Measurements from ENCODE around the gene S100A7. TPM values are rescaled to one million over a fixed set of nuclear protein-coding genes. Genes with fewer than 3 reads are reported as not detected.

Gene S100A7
- not detected for total RNA-seq

- H3K4me3 ChIP-seq (ENCODE audit: low read length): no peak within 1 kb of the TSS
- H3K4me1 ChIP-seq (ENCODE audit: insufficient read depth, low read length): peaks cover under 1% of the 10 kb centered on the region
- no peaks in the 10 kb centered on the region for H3K27me3 ChIP-seq (ENCODE audit: insufficient read depth, low read length)
- H3K9me3 ChIP-seq (ENCODE audit: low read depth, low read length): no peaks in the 10 kb centered on the region
Measured at GRCh38 chr1:153460551-153460950, at the start of gene S100A7. S100A7 (minus strand) TSS chr1:153460651; CDS start chr1:153459013, 1,638 bp downstream.

DNA sequence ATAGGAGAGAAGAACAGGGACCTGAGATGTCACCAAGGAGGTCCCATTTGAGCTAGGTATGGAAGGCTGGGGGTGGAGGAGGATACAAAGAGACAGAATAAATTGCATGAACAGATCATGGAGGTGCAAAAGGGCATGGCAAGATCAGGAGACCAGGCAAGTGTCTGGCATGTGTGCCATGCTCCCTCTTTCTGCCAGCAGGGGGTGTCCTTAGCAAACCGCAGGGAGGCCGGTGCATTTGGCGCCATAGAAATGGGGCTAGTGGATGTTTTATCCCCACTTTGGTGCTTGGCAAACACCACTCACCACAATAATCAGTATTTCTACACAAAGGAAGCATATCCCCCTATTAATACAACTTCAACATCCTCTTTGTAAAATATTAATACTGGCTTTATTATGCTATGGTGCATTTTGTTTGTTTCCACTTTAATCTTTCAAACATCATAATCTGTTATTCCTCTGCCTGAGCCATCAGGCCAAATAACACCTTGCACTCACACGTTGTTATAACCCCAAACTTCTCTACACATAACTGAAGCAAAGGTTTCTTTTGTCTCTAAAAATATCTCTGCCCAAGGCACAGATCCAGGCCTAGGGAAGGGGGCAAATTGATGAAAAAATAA is 49.4 kb upstream of the S100A7 start:
- Histone ChIP-seq H3K4me1 (ENCODE audit: insufficient read depth, low read length) (peaks cover 27% of the 10 kb centered on the region), H3K4me3 (ENCODE audit: low read length) (no peak overlapping the region), H3K27me3 (ENCODE audit: insufficient read depth, low read length) (no peaks in the 10 kb centered on the region), H3K9me3 (ENCODE audit: low read depth, low read length) (no peaks in the 10 kb centered on the region)

DNA sequence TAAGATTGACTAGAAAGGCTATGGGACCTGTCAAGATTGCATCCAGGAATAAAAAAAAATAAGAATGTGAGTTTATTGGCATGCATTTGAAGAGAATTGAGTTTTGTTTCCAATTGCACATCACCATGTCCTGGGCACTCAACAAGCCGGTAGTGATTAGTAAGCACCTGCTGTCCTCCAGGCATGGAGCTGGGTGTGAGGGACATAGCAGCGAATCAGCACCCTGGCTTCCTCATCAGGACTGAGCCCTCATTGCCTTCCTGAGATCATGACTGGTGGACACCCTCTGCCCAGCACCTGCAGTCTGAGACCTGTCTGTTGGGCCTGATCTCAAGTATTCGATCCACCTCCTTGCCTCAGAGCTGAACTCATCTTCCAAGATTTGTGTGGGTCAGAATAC is 48.6 kb upstream of the S100A7 start:
- peaks cover 19% of the 10 kb centered on the region for H3K4me1 ChIP-seq (ENCODE audit: insufficient read depth, low read length)
- no peak overlapping the region for H3K4me3 ChIP-seq (ENCODE audit: low read length)
- no peaks in the 10 kb centered on the region for H3K9me3 ChIP-seq (ENCODE audit: low read depth, low read length)
- no peaks in the 10 kb centered on the region for H3K27me3 ChIP-seq (ENCODE audit: insufficient read depth, low read length)

- Histone ChIP-seq H3K4me1 (ENCODE audit: insufficient read depth, low read length) (peaks cover 9% of the 10 kb centered on the region), H3K27me3 (ENCODE audit: insufficient read depth, low read length) (no peaks in the 10 kb centered on the region), H3K4me3 (ENCODE audit: low read length) (no peak overlapping the region), H3K9me3 (ENCODE audit: low read depth, low read length) (no peaks in the 10 kb centered on the region)
Measured at GRCh38 chr1:153507926-153508583, 47.6 kb upstream of the S100A7 start.

DNA sequence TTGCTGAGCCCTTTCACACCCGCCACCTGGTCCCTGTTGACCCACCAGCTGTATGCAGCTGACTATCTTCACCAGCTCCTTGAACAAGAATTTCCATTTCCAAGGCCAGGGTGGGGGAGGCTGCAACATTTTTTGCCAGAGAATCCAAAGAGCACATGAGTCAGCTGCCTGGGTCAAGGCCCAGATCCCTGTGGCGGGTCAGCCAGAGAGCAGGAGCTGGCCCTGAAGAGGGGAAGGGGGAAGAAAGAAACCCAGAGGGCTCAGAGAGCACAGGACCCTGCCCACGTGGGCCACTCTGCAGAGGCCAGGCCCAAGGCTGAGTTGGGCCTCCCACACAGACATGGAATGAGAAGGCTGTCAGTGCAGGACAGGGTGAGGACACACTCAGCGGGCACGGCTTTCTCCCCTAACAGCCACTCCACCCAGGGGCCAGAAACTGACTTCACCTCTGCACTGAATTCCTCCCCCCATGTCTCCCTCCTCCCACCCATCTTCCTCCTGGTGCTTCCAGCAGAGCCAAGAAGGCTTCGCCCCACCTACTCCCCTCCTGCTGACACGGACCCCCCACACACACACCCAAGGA is 46.5 kb upstream of the S100A7 start:
- Histone ChIP-seq H3K4me3 (ENCODE audit: low read length) (no peak overlapping the region), H3K9me3 (ENCODE audit: low read depth, low read length) (no peaks in the 10 kb centered on the region), H3K27me3 (ENCODE audit: insufficient read depth, low read length) (no peaks in the 10 kb centered on the region), H3K4me1 (ENCODE audit: insufficient read depth, low read length) (peaks cover 4% of the 10 kb centered on the region)

GRCh38 chr1:153506386-153506785 is 45.9 kb upstream of the S100A7 start:
- Histone ChIP-seq H3K4me1 (ENCODE audit: insufficient read depth, low read length) (peaks cover 4% of the 10 kb centered on the region), H3K4me3 (ENCODE audit: low read length) (no peak overlapping the region), H3K27me3 (ENCODE audit: insufficient read depth, low read length) (no peaks in the 10 kb centered on the region), H3K9me3 (ENCODE audit: low read depth, low read length) (no peaks in the 10 kb centered on the region)

- H3K4me3 ChIP-seq (ENCODE audit: low read length): no peak overlapping the region
- no peaks in the 10 kb centered on the region for H3K9me3 ChIP-seq (ENCODE audit: low read depth, low read length)
- no peaks in the 10 kb centered on the region for H3K27me3 ChIP-seq (ENCODE audit: insufficient read depth, low read length)
- no peaks in the 10 kb centered on the region for H3K4me1 ChIP-seq (ENCODE audit: insufficient read depth, low read length)
Measured at GRCh38 chr1:153505576-153505975, 45.1 kb upstream of the S100A7 start.

- H3K4me1 ChIP-seq (ENCODE audit: insufficient read depth, low read length): no peaks in the 10 kb centered on the region
- H3K27me3 ChIP-seq (ENCODE audit: insufficient read depth, low read length): no peaks in the 10 kb centered on the region
- H3K4me3 ChIP-seq (ENCODE audit: low read length): no peak overlapping the region
- H3K9me3 ChIP-seq (ENCODE audit: low read depth, low read length): no peaks in the 10 kb centered on the region
Measured at GRCh38 chr1:153503766-153504165, 43.3 kb upstream of the S100A7 start.

DNA sequence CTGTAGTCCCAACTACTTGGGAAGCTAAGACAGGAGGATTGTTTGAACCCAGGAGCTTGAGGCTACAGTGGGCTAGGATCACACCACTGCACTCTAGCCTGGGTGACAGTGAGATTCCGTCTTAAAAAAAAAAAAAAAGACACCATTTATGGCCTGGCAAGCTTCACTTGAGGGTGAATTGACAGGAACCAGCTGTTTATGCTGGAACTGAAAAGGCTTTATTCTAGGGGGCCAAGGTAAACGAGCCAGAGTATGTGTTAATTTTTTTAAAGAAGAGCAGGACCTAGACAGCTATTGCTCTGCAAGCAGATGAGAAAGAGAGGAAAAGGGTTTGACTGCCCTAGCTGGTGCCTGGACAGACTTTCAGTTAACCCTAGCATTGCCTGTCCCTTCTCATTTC is 38.3 kb upstream of the S100A7 start:
- H3K9me3 ChIP-seq (ENCODE audit: low read depth, low read length): no peaks in the 10 kb centered on the region
- no peaks in the 10 kb centered on the region for H3K27me3 ChIP-seq (ENCODE audit: insufficient read depth, low read length)
- H3K4me1 ChIP-seq (ENCODE audit: insufficient read depth, low read length): peaks cover 4% of the 10 kb centered on the region
- no peak overlapping the region for H3K4me3 ChIP-seq (ENCODE audit: low read length)

DNA sequence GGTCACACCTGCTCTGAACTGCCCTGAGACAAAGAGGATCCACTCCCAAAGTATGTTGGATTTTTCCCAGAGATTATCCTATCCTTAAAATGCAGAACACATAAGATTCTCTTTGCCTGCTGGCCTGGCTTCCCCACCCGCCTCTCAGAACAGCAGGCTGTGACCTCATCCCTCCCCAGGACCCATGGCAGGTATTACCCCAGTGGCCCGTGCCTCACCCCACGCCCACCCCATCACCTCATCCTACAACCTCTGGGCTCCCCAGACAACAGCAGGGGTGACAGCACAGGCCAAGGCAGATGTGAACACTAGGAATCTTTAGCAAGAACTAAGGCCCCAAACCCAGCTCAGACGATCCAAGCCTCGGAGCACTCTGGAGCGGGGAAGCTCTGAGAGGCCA is 35.1 kb upstream of the S100A7 start:
- H3K9me3 ChIP-seq (ENCODE audit: low read depth, low read length): no peaks in the 10 kb centered on the region
- H3K4me3 ChIP-seq (ENCODE audit: low read length): no peak overlapping the region

DNA sequence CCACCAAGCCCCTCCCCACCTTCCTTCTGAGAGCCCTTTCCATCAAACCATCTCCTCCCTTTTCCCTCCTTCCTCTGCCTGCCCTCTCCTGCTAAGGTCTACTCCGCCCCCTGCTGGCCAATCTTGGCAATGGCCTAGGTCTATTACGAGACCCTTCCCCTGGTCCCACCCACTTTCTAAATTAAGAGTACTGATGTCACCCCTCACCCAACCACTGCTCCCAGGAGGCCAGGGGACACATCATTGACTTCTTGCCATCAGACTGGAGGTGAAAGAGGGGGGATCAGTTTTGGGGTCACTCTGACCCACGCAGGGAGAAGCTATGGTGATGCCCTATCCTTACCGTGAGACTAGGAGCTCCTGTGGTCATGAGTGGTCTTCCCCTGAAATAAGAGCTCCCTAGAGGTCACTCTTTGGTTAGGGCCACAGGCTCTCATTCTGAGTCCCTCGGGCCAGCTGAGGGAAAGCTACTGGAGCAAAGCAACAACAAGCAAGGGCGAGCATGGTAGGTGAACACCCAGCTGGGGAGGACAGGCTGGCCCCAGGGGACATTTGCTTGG is 34.6 kb upstream of the S100A7 start:
- H3K4me1 ChIP-seq (ENCODE audit: insufficient read depth, low read length): peaks cover 20% of the 10 kb centered on the region
- H3K9me3 ChIP-seq (ENCODE audit: low read depth, low read length): no peaks in the 10 kb centered on the region
- H3K27me3 ChIP-seq (ENCODE audit: insufficient read depth, low read length): no peaks in the 10 kb centered on the region
- no peak overlapping the region for H3K4me3 ChIP-seq (ENCODE audit: low read length)

More for the DNA sequence above, 35.1 kb upstream of the S100A7 start:
- H3K27me3 ChIP-seq (ENCODE audit: insufficient read depth, low read length): no peaks in the 10 kb centered on the region
- H3K4me1 ChIP-seq (ENCODE audit: insufficient read depth, low read length): peaks cover 16% of the 10 kb centered on the region

DNA sequence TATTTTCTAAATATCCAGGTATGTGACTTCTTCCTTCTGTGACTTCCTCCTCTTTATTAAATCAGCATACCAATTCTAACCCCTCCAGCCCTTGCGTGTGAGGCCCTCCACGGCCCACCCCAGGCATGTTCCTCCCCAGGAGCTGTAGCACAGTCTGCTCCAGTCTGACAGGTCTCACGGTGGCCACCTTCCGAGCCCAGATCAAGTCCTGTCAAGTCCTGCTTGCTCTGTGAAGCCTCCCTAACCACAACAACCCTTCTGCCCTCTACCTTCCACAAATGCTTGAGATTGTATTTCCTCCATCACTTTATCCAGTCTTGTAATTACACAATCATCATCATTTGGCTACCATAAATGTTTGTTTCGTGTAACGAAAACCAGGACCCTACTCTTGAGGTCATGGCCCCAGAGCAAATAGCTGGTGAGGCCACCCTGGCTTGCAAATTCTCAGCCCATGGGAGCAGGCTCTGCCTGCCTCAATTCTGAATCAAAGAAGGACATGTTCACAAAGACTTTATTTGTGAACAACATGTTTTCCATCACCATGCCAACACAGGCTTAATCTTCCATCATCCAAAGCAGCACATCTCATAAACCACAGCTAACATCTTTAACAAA is 33.0 kb upstream of the S100A7 start:
- no peak overlapping the region for H3K4me3 ChIP-seq (ENCODE audit: low read length)
- no peaks in the 10 kb centered on the region for H3K27me3 ChIP-seq (ENCODE audit: insufficient read depth, low read length)
- H3K4me1 ChIP-seq (ENCODE audit: insufficient read depth, low read length): peaks cover 20% of the 10 kb centered on the region
- H3K9me3 ChIP-seq (ENCODE audit: low read depth, low read length): no peaks in the 10 kb centered on the region

DNA sequence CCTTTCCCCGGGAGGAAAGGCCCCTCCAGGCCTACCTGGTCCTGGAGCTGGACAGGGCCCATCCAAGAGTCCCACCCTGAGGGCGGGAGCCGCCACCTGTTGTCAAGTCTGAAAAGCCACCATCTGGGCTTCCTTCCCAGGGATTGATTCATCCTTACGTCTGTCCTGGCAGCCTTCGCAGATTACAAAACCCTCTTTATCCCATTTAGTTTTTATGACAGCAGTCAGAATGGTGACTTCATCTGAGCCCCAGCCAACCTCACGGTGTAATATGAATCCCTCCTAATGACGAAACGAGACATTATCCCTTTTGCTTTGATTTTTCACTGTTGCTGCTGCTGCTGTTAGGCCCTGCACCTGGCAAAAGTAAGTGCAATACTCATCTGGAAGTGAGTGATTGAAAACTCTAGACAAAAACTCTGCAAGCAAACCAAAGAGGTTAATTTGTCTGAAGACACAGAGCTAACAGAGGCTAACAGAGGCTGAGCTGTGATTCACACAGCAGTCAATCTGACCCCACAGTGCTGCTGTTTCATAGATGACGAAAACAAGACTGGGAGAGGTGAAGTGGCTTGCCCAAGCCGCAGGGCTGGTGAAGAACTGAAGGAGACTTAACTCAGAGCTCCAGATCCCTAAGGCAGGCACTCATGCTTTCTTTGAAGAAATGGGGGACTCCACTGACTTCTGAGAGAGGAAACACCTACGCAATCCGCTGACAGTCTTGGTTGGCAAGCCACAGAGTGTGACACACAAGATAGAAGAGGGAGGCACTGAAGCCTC is 30.0 kb upstream of the S100A7 start:
- Histone ChIP-seq H3K9me3 (ENCODE audit: low read depth, low read length) (no peaks in the 10 kb centered on the region), H3K27me3 (ENCODE audit: insufficient read depth, low read length) (no peaks in the 10 kb centered on the region), H3K4me3 (ENCODE audit: low read length) (no peak overlapping the region), H3K4me1 (ENCODE audit: insufficient read depth, low read length) (peaks cover 20% of the 10 kb centered on the region)

DNA sequence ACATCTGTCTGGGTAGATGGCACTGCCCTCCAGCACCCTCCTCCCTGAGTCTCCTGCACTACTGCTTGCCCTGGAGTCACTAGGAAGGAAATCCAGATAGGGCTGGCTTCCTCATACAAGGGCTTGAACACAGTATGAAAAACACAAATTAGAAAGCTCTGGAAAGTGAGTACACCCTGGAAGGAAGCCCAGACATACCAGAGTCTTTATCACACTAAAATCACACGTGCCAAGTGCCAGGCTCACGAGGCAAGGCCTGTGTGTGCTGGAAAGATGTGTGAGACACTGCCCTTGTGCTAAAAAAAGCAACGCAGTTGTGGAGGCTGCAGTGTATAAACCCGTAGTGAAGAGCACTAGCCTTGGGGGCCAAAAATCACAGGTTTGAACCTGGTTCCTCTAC is 28.3 kb upstream of the S100A7 start:
- H3K4me3 ChIP-seq (ENCODE audit: low read length): no peak overlapping the region

More for the DNA sequence above, 28.3 kb upstream of the S100A7 start:
- H3K4me1 ChIP-seq (ENCODE audit: insufficient read depth, low read length): peaks cover 16% of the 10 kb centered on the region
- H3K27me3 ChIP-seq (ENCODE audit: insufficient read depth, low read length): no peaks in the 10 kb centered on the region
- H3K9me3 ChIP-seq (ENCODE audit: low read depth, low read length): no peaks in the 10 kb centered on the region

Data from mononuclear cell (primary cell).